GM18507 (cell line): Measurements from ENCODE around the gene SRL.
A peak's percentile ranks its signal among the peaks of the same experiment; 100 is the strongest.

Experiments
- DNase-seq: peaks from one replicate; pipeline ENCODE4 v3.0.0; 2011; ENCODE audit warnings: low read depth; ENCODE audit not compliant: insufficient read length; ENCODE audit errors: extremely low spot score
- FAIRE-seq: peaks from 2 replicates; lab custom pipeline; 2011; peaks lifted over from hg19 to GRCh38; lab: Jason Lieb, UNC

The SRL gene

GRCh38 chr16:4241928-4242283, at the start of gene SRL:
Gene SRL, minus strand, starts transcription at chr16:4242080. Its CDS starts 13 bp downstream, at chr16:4242067.
- DNase-seq (no peak), FAIRE-seq (no peak)

DNA sequence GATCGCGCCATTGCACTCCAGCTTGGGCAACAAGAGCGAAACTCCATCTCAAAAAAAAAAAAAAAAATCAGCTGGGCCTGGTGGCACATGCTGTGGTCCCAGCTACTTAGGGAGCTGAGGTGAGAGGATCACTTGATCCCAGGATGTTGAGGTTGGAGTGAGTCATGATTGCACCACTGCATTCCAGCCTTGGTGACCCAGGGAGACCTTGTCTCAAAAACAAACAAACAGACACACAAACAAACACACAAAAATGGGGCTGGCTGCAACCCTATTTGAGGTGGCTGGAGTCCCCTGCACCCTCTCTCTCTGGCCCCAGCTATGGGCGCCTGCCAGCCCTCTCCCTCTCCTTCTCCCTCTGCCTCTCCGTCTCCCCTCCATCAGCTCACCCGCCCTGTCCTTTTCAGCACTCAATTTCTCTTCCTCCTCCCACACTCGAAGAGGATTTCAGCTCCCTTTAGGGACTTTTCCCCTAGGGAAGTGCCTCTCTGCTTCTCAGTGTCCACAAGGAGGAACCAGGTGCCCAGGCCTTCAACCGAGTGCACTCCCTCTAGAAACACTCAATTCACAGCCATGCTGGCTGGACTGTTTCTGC, 48.5 kb upstream of the SRL start:
- FAIRE-seq: no peak

DNA sequence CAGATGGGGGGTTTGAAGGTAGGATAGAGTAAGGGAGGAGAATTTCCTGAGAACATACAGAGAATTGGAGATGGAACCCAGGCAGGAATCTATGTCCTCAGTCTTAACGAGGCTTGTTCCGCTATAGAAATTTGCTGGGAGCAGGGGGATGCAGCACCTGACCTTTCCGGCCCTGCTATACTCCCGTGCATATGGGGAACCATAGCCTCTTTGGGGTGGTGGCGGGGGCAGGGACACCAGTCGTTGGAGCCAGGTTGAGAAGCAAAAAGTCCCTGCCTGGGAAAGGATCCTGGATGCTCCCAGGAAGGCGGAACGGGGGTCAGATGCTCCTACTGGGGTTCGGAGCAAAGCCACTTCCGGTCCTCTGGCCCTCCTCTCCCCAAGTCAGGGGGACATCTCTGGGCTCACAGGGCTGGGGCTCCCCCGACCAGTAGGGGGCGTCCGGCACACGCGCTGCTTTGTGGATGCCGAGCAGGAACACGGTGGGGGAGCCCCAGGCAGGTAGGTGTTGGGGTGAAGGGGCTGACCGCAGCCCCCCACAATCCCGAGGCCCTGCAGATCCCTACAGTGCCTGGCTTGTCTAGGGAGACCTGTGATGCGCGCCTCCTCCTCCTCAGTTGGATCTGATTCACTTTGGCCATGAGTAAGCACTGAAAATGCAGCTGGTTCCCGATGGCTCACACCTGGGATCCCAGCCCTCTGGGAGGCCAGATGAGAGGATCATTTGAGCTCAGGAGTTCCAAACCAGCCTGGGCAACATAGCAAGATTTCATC, 46.5 kb upstream of the SRL start:
- peak; percentile 88 for DNase-seq
- FAIRE-seq: peak; percentile 82

More for the DNA sequence above, 48.5 kb upstream of the SRL start:
- no peak for DNase-seq

- no peak for FAIRE-seq
- no peak for DNase-seq
Measured at GRCh38 chr16:4285167-4285566, 43.3 kb upstream of the SRL start.

DNA sequence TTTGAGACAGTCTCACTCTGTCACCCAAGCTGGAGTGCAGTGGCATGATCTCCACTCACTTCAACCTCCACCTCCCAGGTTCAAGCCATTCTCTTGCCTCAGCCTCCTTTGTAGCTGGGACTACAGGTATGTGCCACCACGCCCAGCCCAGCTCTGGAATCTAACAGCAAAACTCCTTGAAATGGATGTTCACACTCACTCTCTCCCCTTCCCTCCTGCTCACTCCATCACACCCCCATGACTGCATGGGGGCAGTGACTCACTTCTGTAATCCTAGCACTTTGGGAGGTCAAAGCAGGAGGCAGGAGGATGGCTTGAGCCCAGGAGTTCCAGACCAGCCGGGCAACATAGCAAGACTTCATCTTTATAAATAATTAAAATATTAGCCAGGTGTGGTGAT, 42.1 kb upstream of the SRL start:
- FAIRE-seq (no peak), DNase-seq (no peak)

GRCh38 chr16:4283441-4283840, 41.6 kb upstream of the SRL start:
- DNase-seq (no peak), FAIRE-seq (no peak)

- DNase-seq: no peak
- no peak for FAIRE-seq
Measured at GRCh38 chr16:4280625-4281024, 38.7 kb upstream of the SRL start.

DNA sequence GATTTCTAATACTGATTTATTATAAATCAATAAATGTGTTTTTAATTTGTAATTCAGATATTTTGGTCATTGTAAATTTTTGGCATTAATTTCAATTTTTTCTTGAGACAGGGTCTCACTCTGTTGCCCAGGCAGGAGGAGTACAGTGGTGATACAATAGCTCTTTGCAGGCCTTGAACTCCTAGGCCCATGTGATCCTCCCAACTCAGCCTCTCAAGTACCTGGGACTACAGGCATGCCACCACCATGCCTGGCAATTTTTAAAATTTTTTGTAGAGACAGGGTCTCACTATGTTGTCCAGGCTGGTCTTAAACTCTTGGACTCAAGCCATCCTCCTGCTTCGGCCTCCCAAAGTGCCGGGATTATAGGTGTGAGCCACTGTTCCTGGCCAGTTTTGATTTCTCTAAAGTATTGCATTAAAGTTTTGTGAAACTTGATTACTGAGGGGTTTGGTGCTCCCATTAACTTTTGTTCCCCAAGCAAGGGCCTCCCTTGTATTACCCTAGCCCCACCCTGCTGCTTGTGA, 36.2 kb upstream of the SRL start:
- FAIRE-seq (no peak), DNase-seq (no peak)

GRCh38 chr16:4275861-4276260, 34.0 kb upstream of the SRL start:
- FAIRE-seq (no peak), DNase-seq (no peak)

DNA sequence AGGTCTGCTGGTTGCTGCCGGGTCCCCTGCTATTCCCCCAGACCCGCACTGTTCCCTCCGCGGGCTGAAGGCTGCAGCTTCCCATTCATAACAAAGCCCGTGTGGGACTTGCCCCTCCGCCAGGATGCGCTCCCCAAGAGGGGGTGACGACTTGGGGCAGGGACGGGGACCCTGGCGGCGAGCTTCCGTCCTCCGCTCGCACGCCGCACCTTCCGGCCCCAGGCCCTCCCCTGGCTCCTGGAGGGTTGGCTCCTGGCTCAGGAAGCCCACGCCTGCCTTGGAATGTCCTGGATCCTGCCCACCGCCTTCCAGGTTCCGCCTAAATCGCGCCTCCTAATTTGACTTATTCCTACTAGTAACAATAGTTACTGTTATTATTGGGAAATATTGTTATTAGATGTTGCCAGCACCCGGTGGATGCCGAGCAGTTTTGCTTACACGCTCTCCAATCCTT, 32.0 kb upstream of the SRL start:
- no peak for FAIRE-seq
- no peak for DNase-seq

GRCh38 chr16:4272114-4272956, 30.5 kb upstream of the SRL start:
- FAIRE-seq (no peak), DNase-seq (no peak)

DNA sequence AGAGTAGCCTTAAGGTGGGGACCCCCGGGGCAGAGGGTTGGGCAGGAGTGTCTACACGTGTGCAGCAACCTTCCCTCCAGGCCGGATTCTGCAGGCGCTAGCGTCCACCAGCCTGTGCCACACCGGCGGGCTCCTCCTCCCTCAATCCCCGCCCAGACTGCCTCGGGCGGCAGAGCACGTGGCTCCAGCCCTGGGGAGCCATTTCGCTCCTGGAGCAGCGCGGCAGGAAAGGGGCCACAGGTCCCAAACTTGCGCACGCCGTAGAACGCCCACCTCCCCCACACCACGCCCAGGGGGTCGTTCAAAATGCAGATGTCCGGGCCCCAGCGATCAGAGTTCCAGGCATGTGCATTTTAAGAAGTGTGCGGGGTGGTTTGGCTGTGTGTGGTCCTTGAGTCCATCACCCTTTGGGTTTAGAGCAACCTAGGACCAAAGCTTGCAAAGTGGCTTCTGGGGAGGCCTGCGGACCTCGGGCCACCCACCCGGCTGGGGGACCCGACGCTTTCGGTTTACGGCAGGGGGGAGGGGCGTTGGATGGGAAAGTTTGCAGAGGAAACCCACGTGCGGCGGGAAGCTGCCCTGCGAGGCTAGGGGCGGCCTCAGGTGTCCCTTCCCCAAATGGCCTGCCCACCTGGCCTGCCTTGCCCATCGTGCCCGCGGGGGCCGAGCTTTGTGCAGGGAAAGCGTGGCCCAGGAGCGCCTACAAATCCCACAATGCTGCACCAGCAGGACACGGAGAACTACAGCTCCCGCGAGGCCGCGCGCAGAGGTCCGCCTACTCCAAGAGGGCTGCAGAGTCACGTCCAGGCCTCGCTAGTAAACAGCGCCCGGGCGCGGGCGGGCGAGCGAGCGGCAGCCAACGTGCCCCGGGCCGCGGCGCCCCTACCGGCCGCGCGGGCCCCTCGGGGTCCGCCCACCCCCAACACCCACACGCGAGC, 29.6 kb upstream of the SRL start:
- peak; percentile 79 for DNase-seq
- peak; percentile 77 for FAIRE-seq

- FAIRE-seq: no peak
- DNase-seq: no peak
Measured at GRCh38 chr16:4270595-4270994, 28.7 kb upstream of the SRL start.

DNA sequence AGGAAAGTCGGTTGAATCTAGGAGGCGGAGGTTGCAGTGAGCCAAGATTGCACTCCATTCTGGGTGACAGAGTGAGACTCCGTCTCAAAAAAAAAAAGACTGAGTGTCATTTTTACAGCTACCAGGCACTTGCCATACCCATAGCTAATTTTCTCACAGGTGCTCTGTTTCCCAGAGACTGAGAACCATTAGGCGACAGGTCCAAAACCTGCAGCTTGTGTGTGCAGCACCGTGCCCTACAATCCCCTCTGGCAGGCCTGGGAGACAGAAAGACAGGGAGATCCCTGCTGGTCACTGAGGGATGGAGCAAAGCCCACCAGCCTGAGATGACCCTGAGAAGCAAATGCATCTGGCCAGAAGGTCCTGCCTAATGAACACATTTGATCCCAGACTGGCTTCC, 28.2 kb upstream of the SRL start:
- no peak for DNase-seq
- no peak for FAIRE-seq

DNA sequence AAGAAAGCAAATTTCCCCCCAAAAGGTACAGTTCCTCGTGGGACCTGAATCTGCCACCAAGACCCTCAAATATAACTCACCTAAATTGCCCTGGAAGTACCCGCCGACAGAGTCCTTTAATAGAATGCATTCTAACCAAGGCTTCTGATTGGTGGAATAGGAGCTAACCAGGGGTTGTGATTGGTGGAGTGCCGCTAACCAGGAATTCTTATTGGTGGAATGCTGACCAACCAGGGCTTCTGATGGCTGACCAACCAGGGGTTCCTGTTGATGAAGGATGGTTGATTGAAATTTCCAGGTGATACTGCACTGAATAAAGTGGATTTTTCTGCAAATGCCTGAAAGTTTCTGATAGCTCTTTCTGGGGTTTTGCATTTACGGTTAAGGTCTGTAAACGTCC, 24.5 kb upstream of the SRL start:
- FAIRE-seq (no peak), DNase-seq (no peak)

GRCh38 chr16:4265676-4266075, 23.8 kb upstream of the SRL start:
- no peak for DNase-seq
- no peak for FAIRE-seq

GRCh38 chr16:4264546-4264945, 22.7 kb upstream of the SRL start:
- FAIRE-seq (no peak), DNase-seq (no peak)

- DNase-seq: no peak
- FAIRE-seq: no peak
Measured at GRCh38 chr16:4263504-4264436, 21.9 kb upstream of the SRL start.
